COR-L47 (cell line): ENCODE results near the gene ENPP1.
"Not testable (repeated sequence)": the region's sequence is repeated elsewhere in the genome, so short reads cannot be mapped to it uniquely, and the experiment has no call there.

ENCODE experiments used
- DNase-seq: peaks from one replicate; lab custom pipeline; 2025; lab: John Stamatoyannopoulos, UW

Gene ENPP1

GRCh38 chr6:131876545-131876944, 68.7 kb downstream of the ENPP1 start:
- DNase-seq = no peak

GRCh38 chr6:131877999-131878789, 70.4 kb downstream of the ENPP1 start:
- DNase-seq = no peak

GRCh38 chr6:131883016-131883415, 75.2 kb downstream of the ENPP1 start:
- DNase-seq = no peak

GRCh38 chr6:131885237-131885636, 77.4 kb downstream of the ENPP1 start:
- no peak for DNase-seq

GRCh38 chr6:131886517-131886916, 78.7 kb downstream of the ENPP1 start:
- no peak for DNase-seq

- DNase-seq = no peak
Measured at GRCh38 chr6:131890091-131890490, 82.3 kb downstream of the ENPP1 start.

- DNase-seq = no peak
Measured at GRCh38 chr6:131893198-131893597, 85.4 kb downstream of the ENPP1 start.

GRCh38 chr6:131894493-131895424, 86.9 kb downstream of the ENPP1 start:
- DNase-seq = no peak

- DNase-seq = no peak
Measured at GRCh38 chr6:131897050-131897435, 89.2 kb downstream of the ENPP1 start.

- no peak for DNase-seq
Measured at GRCh38 chr6:131897621-131898020, 89.8 kb downstream of the ENPP1 start.

GRCh38 chr6:131898718-131899117, 90.9 kb downstream of the ENPP1 start:
- DNase-seq = no peak

GRCh38 chr6:131900231-131900630, 92.4 kb downstream of the ENPP1 start:
- no peak for DNase-seq

GRCh38 chr6:131901326-131901873, 93.6 kb downstream of the ENPP1 start:
- not testable (repeated sequence) for DNase-seq

- DNase-seq = not testable (repeated sequence)
Measured at GRCh38 chr6:131903734-131904133, 95.9 kb downstream of the ENPP1 start.

- not testable (repeated sequence) for DNase-seq
Measured at GRCh38 chr6:131908787-131909186, 101.0 kb downstream of the ENPP1 start.

- peak; percentile 34 for DNase-seq
Measured at GRCh38 chr6:131909408-131910218, 101.8 kb downstream of the ENPP1 start.

GRCh38 chr6:131910219-131910589, 102.4 kb downstream of the ENPP1 start:
- DNase-seq = no peak

- DNase-seq = no peak
Measured at GRCh38 chr6:131910956-131911355, 103.1 kb downstream of the ENPP1 start.

- DNase-seq = no peak
Measured at GRCh38 chr6:131911951-131912350, 104.1 kb downstream of the ENPP1 start.

- no peak for DNase-seq
Measured at GRCh38 chr6:131914234-131914633, 106.4 kb downstream of the ENPP1 start.

- peak; percentile 22 for DNase-seq
Measured at GRCh38 chr6:131914967-131915751, 107.3 kb downstream of the ENPP1 start.
